MV-4-11 (cell line): ENCODE measurements around the gene DIO2.

Source experiments
- DNase-seq: peaks from one replicate; lab custom pipeline; 2025; lab: John Stamatoyannopoulos, UW

DIO2 gene

GRCh38 chr14:80167793-80168448 is 43.4 kb downstream of the DIO2 start:
- DNase-seq, result no peak

DNA sequence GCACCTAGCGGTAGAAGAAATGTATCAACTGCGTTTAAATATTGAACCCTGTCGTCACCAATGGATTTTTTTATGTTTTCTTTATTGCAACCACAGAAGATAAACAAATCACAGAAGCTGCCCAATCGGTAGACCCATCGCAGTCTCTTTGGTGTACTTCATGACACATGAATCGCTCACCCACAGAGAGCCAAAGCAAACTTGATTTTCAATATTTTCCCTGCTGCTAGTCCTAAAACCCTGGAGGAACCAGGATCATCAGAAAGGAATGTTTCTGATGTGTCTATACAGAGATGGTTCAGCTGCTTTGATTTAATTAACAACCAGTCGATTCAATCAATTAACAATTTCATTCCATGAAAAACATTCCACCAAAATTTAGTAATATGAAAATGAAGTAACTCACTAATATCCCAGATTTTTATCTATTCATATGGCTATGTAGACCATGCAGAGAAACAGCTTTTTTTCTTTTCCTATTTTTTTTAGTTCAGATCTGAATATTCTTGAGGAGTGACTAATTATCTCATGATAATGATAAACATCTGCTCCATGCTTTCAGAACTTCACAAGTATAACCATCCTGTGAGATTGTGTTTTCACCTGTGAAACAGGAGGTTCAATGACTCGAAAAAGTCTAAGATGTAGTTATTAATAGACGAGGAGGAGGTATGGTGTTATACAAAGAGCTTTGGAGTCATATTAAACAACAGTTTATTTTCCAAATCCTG is 46.1 kb downstream of the DIO2 start:
- no peak for DNase-seq

DNA sequence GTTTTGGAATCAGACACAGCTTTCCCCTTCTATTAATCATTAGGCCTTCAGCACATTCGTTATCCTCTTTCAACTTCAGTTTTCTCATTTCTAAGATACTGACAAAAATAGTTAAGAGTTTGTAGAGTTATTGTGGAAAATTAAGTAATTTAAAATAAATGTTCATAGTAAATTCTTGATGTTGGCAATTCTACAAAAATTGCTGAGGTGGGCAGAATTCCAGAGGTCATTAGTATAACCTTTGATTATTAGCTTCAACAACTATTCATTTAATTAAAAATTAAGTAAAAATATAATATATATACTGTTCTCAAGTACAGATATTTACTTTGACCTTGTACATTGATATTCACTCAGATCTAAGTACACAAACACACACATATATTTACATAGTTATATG is 58.5 kb downstream of the DIO2 start:
- DNase-seq, result no peak

DNA sequence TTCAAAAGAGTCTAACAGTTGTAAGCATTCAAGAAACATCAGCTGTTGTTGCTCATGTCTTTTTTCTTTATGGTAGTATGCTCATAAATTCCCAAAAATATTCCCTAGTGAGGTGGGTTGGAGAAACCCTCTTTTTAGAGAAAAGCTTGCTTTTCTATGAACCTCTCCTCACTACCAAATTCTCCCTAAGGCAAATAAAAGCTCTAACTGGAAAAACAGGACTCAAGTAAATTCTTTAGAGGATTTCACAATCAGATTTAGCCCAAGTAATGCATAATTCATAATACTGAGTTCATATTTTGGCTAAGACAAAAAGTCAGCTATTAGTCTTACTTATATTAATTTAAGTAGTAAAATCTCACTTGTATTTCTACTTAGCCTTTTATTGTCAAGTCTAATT is 59.1 kb downstream of the DIO2 start:
- DNase-seq, result no peak

GRCh38 chr14:80150301-80150700 is 61.0 kb downstream of the DIO2 start:
- no peak for DNase-seq
